H9 (cell line): ENCODE measurements around the gene TAAR8. TPM values are rescaled to one million over a fixed set of nuclear protein-coding genes. Genes with fewer than 3 reads are reported as not detected.

Source experiments
- DNase-seq: peaks from one replicate; pipeline ENCODE4 v3.0.0-alpha.2; 2017
- H2AFZ ChIP-seq: one replicate; pipeline ENCODE4 v1.6.1; 2013; ENCODE audit warnings: mild to moderate bottlenecking, low read length, control low read depth, moderate library complexity
- H2AK5ac ChIP-seq: 2 replicates; pipeline ENCODE4 v1.6.1; 2013; ENCODE audit warnings: low read length, control low read depth, mixed read lengths; ENCODE audit not compliant: insufficient read length
- H2BK120ac ChIP-seq: one replicate; pipeline ENCODE4 v1.6.1; 2013; ENCODE audit warnings: low read depth, mild to moderate bottlenecking, low read length, control low read depth, inconsistent platforms; ENCODE audit not compliant: poor library complexity, severe bottlenecking
- H2BK12ac ChIP-seq: 2 replicates; pipeline ENCODE4 v1.6.1; 2013; ENCODE audit warnings: low read length, control low read depth, mixed read lengths, low read depth; ENCODE audit not compliant: insufficient read length
- H2BK15ac ChIP-seq: 2 replicates; pipeline ENCODE4 v1.6.1; 2013; ENCODE audit warnings: low read depth, low read length, control low read depth
- H2BK20ac ChIP-seq: one replicate; pipeline ENCODE4 v1.6.1; 2013; ENCODE audit warnings: low read depth, mild to moderate bottlenecking, low read length, control low read depth, inconsistent platforms; ENCODE audit not compliant: poor library complexity, severe bottlenecking
- H2BK5ac ChIP-seq: 2 replicates; pipeline ENCODE4 v1.6.1; 2013; ENCODE audit warnings: low read length, control low read depth, mixed read lengths; ENCODE audit not compliant: insufficient read length
- H3K14ac ChIP-seq: 2 replicates; pipeline ENCODE4 v1.6.1; 2013; ENCODE audit warnings: low read length, control low read depth; ENCODE audit not compliant: insufficient read depth
- H3K18ac ChIP-seq: 2 replicates; pipeline ENCODE4 v1.6.1; 2013; ENCODE audit warnings: low read depth, mild to moderate bottlenecking, mixed read lengths, low read length, control low read depth; ENCODE audit not compliant: insufficient read length
- H3K23ac ChIP-seq: 2 replicates; pipeline ENCODE4 v1.6.1; 2013; ENCODE audit warnings: low read length, control low read depth, mixed read lengths, low read depth; ENCODE audit not compliant: insufficient read length
- H3K23me2 ChIP-seq: 2 replicates; pipeline ENCODE4 v1.6.1; 2013; ENCODE audit warnings: low read depth, mild to moderate bottlenecking, mixed read lengths, low read length, control low read depth; ENCODE audit not compliant: insufficient read length, poor library complexity, severe bottlenecking
- H3K27ac ChIP-seq: 2 replicates; pipeline ENCODE4 v1.5.1; 2013; ENCODE audit warnings: low read length, control low read depth, mixed read lengths, low read depth; ENCODE audit not compliant: insufficient read length
- H3K27me3 ChIP-seq: 2 replicates; pipeline ENCODE4 v1.6.1; 2013; ENCODE audit warnings: low read length, control low read depth, inconsistent platforms; ENCODE audit not compliant: insufficient read depth
- H3K4ac ChIP-seq: 2 replicates; pipeline ENCODE4 v1.6.1; 2013; ENCODE audit warnings: low read depth, mild to moderate bottlenecking, control low read depth, inconsistent platforms, low read length, moderate library complexity
- H3K4me1 ChIP-seq: 2 replicates; pipeline ENCODE4 v1.6.1; 2013; ENCODE audit warnings: low read length, control low read depth, inconsistent platforms; ENCODE audit not compliant: insufficient read depth
- H3K4me2 ChIP-seq: 2 replicates; pipeline ENCODE4 v1.6.1; 2013; ENCODE audit warnings: low read length, control low read depth, mixed read lengths; ENCODE audit not compliant: insufficient read length, insufficient read depth
- H3K56ac ChIP-seq: 2 replicates; pipeline ENCODE4 v1.6.1; 2013; ENCODE audit warnings: low read depth, mild to moderate bottlenecking, mixed read lengths, low read length, control low read depth; ENCODE audit not compliant: insufficient read length
- H3K79me1 ChIP-seq: 2 replicates; pipeline ENCODE4 v1.6.1; 2013; ENCODE audit warnings: low read depth, mild to moderate bottlenecking, moderate library complexity, low read length, control low read depth, inconsistent platforms; ENCODE audit not compliant: insufficient read depth, poor library complexity, severe bottlenecking
- H3K79me2 ChIP-seq: 2 replicates; pipeline ENCODE4 v1.6.1; 2013; ENCODE audit warnings: low read length, control low read depth, inconsistent platforms; ENCODE audit not compliant: insufficient read depth
- H3K9ac ChIP-seq: 2 replicates; pipeline ENCODE4 v1.6.1; 2013; ENCODE audit warnings: low read length, control low read depth, mixed read lengths; ENCODE audit not compliant: insufficient read length; ENCODE audit errors: extremely low read depth
- H3K9me3 ChIP-seq: one replicate; pipeline ENCODE4 v1.6.1; 2013; ENCODE audit warnings: low read depth, low read length, inconsistent platforms; ENCODE audit not compliant: control insufficient read depth
- H3T11ph ChIP-seq: one replicate; pipeline ENCODE4 v1.6.1; 2013; ENCODE audit warnings: mild to moderate bottlenecking, low read length, control low read depth, inconsistent platforms
- H4K20me1 ChIP-seq: one replicate; pipeline ENCODE4 v1.6.1; 2013; ENCODE audit not compliant: control insufficient read depth, insufficient read length, insufficient read depth
- H4K5ac ChIP-seq: 2 replicates; pipeline ENCODE4 v1.6.1; 2013; ENCODE audit warnings: low read depth, mild to moderate bottlenecking, mixed read lengths, low read length, control low read depth; ENCODE audit not compliant: insufficient read length
- H4K8ac ChIP-seq: replicated peaks from 2 replicates; pipeline ENCODE4 v1.6.1; 2013; ENCODE audit warnings: low read length, control low read depth, mixed read lengths, low read depth; ENCODE audit not compliant: insufficient read length
- H4K91ac ChIP-seq: 2 replicates; pipeline ENCODE4 v1.6.1; 2013; ENCODE audit warnings: low read depth, mild to moderate bottlenecking, moderate library complexity, mixed read lengths, low read length, control low read depth; ENCODE audit not compliant: insufficient read length
- H3K27ac Mint-ChIP-seq, 3 experiments: 2 replicates in 2 of 3; 3 replicates in 1 of 3; pipeline ENCODE4 v1.8.0; 2020 to 2021; ENCODE audit warnings: mixed read lengths in 3 of 3, mild to moderate bottlenecking in 1 of 3, moderate library complexity in 1 of 3
- H3K27me3 Mint-ChIP-seq: 2 replicates; pipeline ENCODE4 v1.8.0; 2021; ENCODE audit warnings: low read depth, mild to moderate bottlenecking, moderate library complexity, mixed read lengths
- H3K36me3 Mint-ChIP-seq, 3 experiments: 2 replicates in 2 of 3; 3 replicates in 1 of 3; pipeline ENCODE4 v1.8.0; 2020 to 2021; ENCODE audit warnings: low read depth in 3 of 3, mixed read lengths in 3 of 3; ENCODE audit not compliant: insufficient read depth in 1 of 3
- H3K4me1 Mint-ChIP-seq, 2 experiments: 2 replicates each; pipeline ENCODE4 v1.8.0; 2020; ENCODE audit warnings: mixed read lengths in 2 of 2
- H3K4me3 Mint-ChIP-seq, 2 experiments: 2 replicates in 1 of 2; 3 replicates in 1 of 2; pipeline ENCODE4 v1.8.0; 2020 to 2021; ENCODE audit warnings: mild to moderate bottlenecking in 2 of 2, mixed read lengths in 2 of 2, moderate library complexity in 1 of 2
- H3K9me3 Mint-ChIP-seq, 2 experiments: 2 replicates in 1 of 2; 3 replicates in 1 of 2; pipeline ENCODE4 v1.8.0; 2020; ENCODE audit warnings: mild to moderate bottlenecking in 2 of 2, mixed read lengths in 2 of 2, moderate library complexity in 1 of 2
- CTCF ChIP-seq: fragments of 200-600 bp; sonication (generic); conservative IDR thresholded peaks from 3 replicates; pipeline ENCODE4 v1.8.0; 2021; ENCODE audit warnings: antibody characterized with exemption, mild to moderate bottlenecking
- WGBS: extraction: QIAGEN DNeasy Blood & Tissue Kit; methylation state at CpG from one replicate; pipeline ENCODE4 v1.1.7; 2013; ENCODE audit warnings: missing lambda C conversion rate, low lambda C conversion rate, mixed read lengths; ENCODE audit not compliant: insufficient read length; ENCODE audit errors: extremely low coverage; 5-methylcytosine and 5-hydroxymethylcytosine counted together
- total RNA-seq: library from RNA; stranded (reverse); gene quantifications from 2 replicates; pipeline ENCODE4 v1.2.1, GENCODE V29; 2021

Gene TAAR8
- total RNA-seq, 1 experiment from 2014 or later, result not detected

GRCh38 chr6:132504757-132505156 is 47.7 kb upstream of the TAAR8 start:
- H2BK12ac ChIP-seq, result no peak overlapping the region
- no peak overlapping the region for H3K23ac ChIP-seq
- H3K4ac ChIP-seq, result no peak overlapping the region
- Mint-ChIP-seq H3K4me1 (peaks cover 0 to 6% of the 10 kb centered on the region in 2 experiments; a peak in 1 of 4 replicates), H3K4me3 (no peak overlapping the region), H3K27me3 (no peaks in the 10 kb centered on the region), H3K9me3 (no peaks in the 10 kb centered on the region), H3K36me3 (peaks cover 2 to 19% (median 16%) of the 10 kb centered on the region in 3 experiments; a peak in 6 of 7 replicates), H3K27ac (peak overlapping the region in 1 of 3 experiments; percentile 7; a peak in 1 of 7 replicates)
- H2BK120ac ChIP-seq, result no peak overlapping the region
- DNase-seq, result no peak
- H3K4me1 ChIP-seq, result no peaks in the 10 kb centered on the region
- H2BK20ac ChIP-seq, result no peak overlapping the region
- H3K56ac ChIP-seq, result no peak overlapping the region
- H2BK5ac ChIP-seq, result no peak overlapping the region
- no peak overlapping the region for H3T11ph ChIP-seq
- no peak overlapping the region for H2AK5ac ChIP-seq
- no peaks in the 10 kb centered on the region for H4K20me1 ChIP-seq
- no CpG with 5 or more reads among the region's 5 CpGs for WGBS
- no peak overlapping the region for H3K27ac ChIP-seq
- no peaks in the 10 kb centered on the region for H3K23me2 ChIP-seq
- no peak overlapping the region for H3K4me2 ChIP-seq
- H3K79me1 ChIP-seq, result peaks cover 5% of the 10 kb centered on the region
- H2AFZ ChIP-seq, result no peak overlapping the region
- H3K27me3 ChIP-seq, result no peaks in the 10 kb centered on the region
- no peak overlapping the region for H4K8ac ChIP-seq
- H3K14ac ChIP-seq, result no peak overlapping the region
- no peak overlapping the region for H3K9ac ChIP-seq
- H3K9me3 ChIP-seq, result no peaks in the 10 kb centered on the region
- TF ChIP-seq CTCF, result no peak
- no peak overlapping the region for H4K5ac ChIP-seq
- H3K18ac ChIP-seq, result no peak overlapping the region
- no peak overlapping the region for H4K91ac ChIP-seq
- H2BK15ac ChIP-seq, result no peak overlapping the region
- peaks cover 3% of the 10 kb centered on the region; the same call in 1 of the 2 replicates for H3K79me2 ChIP-seq
